HG03097 (cell line): Measurements from ENCODE around the gene TCF7L1.
A peak's percentile ranks its signal among the peaks of the same experiment; 100 is the strongest.
"Not testable (repeated sequence)": the region's sequence is repeated elsewhere in the genome, so short reads cannot be mapped to it uniquely, and the experiment has no call there.

ENCODE experiments used
- ATAC-seq: cut with Tn5 transposase; IDR thresholded peaks from one replicate; pipeline ENCODE4 v1.9.1; 2021; ENCODE audit not compliant: unreplicated experiment, low FRiP score

TCF7L1 gene

DNA sequence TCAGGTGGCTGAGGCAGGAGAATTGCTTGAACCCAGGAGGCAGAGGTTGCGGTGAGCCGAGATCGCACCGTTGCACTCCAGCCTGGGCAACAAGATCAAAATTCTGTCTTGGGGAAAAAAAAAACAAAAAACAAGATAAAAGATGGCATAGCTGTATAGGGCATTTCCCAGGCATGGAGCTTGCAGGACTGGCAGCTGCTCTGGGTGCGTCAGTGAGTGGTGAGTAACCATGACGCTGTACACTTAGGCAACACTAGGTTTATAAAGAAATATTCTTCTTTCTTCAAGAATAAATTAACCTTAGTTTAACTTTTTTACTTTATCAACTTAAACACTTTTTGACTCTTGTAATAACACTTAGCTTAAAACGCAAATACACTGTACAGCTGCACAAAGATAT lies 179.2 kb downstream of the TCF7L1 start:
- ATAC-seq: no peak

GRCh38 chr2:85314884-85315242 lies 181.7 kb downstream of the TCF7L1 start:
- no peak for ATAC-seq

DNA sequence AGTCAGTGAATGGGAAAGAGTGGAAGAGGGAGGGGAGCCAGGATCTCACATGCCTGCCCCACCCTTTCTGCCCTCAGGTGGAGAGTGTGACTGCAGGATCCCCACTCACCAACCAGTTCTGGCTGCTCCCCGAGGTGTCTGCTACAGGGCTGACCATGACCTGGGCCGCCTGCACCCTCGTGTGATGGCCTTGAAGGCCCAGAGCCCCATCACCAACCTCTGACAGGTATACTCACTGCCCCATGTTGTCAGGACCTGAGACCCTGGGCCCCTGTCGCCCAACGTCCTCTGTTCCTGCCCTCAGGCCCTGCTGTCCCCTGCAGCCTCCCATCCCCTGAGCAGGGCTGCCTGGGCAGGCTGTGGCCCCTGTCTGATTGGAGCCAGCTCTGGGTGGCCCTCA lies 182.7 kb downstream of the TCF7L1 start:
- not testable (repeated sequence) for ATAC-seq

GRCh38 chr2:85318222-85319074 lies 185.3 kb downstream of the TCF7L1 start:
- ATAC-seq: no peak

- ATAC-seq: no peak
Measured at GRCh38 chr2:85319796-85320195, 186.6 kb downstream of the TCF7L1 start.

DNA sequence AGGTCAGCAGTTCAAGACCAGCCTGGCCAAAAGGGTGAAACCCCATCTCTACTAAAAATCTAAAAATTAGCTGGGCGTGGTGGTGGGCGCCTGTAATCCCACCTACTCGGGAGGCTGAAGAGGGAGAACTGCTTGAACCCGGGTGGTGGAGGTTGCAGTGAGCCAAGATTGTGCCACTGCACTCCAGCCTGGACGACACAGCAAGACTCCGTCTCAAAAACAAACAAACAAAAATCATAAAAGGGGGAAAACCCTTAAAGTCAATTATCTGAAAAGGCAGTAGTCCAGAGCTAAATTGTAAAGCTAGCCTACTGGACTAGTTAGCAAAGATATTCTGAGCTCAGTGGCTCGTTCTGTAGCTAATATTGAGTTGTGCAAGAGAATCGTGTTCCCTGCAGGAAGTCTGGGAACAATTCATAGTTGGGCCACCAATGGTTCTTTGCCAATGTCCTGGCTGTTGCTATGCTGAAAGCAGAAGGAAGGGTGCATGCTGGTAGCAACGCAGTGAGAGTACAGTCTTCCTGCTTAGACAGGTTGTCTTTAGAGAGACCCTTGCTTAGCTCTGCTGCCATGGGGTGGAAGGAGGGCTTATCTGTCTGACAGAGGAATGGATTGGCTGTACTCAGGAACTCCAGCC lies 190.3 kb downstream of the TCF7L1 start:
- ATAC-seq: no peak

- ATAC-seq: not testable (repeated sequence)
Measured at GRCh38 chr2:85323988-85324367, 190.8 kb downstream of the TCF7L1 start.

GRCh38 chr2:85324639-85325465 lies 191.7 kb downstream of the TCF7L1 start:
- ATAC-seq: no peak

DNA sequence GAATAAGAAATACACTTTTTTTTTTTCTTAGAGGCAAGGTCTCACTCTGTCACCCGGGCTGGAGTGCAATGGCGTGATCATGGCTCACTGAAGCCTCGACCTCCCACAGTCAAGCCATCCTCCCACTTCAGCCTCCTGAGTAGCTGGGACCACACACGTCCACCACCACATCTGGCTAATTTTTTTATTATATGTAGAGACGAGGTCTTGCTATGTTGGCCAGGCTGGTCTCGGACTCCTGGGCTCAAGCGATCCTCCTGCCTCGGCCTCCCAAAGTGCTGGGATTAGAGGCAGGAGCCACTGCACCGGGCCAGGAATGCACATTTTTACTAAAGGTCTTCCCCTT lies 192.2 kb downstream of the TCF7L1 start:
- no peak for ATAC-seq

DNA sequence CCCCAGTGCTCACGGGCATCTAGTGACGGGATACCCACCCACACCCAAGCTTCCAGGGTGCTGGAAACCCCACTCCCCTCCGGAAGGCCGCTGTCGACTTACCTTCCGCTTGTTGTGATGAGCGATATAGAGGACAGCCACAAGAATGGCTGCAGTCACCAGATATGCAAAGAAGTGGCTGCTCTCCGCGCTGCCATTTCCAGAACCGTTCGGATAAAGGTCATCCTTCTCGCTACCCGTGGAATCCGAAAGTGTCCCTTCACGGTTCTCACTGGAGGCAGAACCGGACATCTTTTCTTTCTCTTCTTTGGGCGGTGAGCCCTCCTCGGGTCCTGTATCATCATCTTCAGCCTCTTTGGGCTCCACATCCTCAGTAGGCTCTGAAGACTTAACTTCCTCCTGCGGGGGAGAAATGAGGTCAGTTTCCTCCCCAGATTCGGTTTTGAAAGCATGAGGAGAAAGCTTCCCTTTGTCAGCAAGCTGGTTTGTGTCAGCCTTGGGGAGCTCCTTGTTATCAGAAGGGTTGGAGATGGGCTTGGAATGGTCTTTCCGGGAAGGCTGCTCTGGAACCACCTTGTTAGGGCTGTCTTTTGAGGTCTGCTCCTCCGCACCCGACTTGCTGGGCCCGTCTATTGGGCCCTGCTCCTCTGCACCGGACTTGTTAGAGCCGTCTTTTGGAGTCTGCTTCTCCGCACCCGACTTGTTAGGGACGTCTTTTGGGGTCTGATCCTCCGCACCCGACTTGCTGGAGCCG lies 193.4 kb downstream of the TCF7L1 start:
- ATAC-seq: no peak

DNA sequence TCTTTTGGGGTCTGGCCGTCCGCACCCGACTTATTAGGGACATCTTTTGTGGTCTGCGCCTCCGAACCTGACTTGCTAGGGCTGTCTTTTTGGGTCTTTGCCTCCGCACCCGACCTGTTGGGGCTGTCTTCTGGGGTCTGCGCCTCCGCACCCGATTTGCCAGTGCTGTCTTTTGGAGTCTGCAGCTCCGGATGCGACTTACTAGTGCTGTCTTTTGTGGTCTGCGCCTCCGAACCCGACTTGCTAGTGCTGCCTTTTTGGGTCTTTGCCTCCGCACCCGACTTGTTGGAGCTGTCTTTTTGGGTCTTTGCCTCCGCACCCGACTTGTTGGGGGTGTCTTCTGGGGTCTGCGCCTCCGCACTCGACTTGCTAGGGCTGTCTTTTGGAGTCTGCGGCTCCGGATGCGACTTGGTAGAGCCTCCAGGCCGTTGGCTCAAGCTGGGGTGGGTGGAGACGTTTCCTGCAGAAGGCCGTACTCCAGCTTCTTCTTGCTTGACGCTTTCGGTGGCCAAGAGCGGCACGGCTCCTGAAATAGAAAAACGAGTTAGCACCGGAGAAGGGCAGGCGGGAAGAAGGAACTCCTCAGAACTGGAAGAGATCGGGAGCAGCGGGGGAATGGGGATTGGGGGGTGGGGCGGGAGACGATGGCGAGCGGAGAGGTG lies 194.1 kb downstream of the TCF7L1 start:
- ATAC-seq: no peak

DNA sequence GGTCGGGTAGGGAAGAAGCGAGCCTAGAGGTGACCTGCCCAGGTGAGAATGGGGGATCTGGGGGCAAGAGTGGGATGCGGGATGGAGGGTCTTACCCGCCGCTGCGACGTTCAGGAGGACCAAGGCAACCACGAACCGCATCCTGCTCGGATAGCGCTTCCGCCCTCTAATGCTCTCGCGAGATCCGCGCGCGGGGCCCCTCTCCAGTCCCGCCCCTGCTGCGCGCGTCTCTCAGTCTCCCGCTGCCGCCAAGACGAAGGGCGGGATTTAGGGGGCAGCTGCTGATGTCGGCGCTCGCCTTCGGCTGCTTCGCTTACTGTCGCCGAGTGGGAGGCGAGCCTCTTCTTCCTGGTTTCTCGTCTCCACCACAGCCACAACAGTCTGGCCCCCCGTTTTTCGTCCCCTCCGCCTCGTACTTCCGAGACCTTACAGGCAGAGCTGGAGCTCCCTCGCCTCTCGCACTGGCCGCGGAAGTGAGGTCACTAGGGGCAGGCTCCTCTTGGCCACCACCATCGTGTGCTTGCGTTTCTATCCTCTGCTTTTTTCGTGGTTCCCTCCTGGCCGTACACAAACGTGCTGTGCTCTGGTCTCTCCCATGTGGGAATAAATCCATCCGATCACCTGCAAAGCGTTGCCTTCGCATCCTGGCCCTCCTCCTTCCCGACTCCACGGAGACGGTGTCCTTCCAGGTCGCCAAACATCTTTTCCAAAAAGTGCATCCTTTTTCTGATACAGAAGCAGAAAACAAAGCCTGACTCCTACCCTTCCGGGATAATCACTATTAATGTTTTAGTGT lies 194.8 kb downstream of the TCF7L1 start, which contains the start of gene TGOLN2:
TGOLN2 (minus strand) TSS at position 168 of the 796 bp plus-strand sequence; CDS start at position 141, 27 bp downstream.
- peak; percentile 85 for ATAC-seq

DNA sequence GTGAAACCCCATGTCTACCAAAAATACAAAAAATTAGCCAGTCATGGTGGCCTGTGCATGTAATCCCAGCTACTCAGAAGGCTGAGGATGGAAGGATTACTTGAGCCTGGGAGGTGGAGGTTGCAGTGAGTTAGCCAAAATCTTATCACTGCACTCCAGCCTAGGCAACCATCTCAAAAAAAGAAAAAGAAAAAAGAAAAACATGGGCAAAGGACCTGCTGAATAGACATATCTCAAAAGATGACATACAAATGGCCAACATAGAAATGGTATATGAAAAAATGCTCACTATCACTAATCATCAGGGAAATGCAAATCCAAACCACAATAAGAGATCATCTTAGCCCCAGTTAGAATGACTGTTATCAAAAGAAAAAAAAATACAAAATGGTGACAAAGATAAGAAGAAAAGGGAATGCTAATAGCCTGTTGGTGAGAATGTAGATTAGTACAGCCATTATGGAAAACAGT lies 196.0 kb downstream of the TCF7L1 start:
- no peak for ATAC-seq

DNA sequence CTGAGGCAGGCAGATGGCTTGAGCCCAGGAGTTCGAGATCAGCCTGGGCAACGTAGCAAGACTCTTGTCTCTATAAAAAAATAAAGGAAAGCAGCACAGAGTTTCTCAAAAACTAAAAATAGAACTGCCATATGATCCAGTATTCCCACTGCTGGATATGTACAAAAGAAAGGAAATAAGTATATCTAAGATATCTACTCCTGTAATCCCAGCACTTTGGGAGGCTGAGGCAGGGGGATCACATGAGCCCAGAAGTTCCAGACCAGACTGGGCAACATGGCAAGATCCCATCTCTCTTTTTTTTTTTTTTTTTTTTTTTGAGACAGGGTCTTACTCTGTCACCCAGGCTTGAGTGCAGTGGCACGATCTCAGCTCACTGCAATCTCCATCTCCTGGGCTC lies 196.5 kb downstream of the TCF7L1 start:
- not testable (repeated sequence) for ATAC-seq

DNA sequence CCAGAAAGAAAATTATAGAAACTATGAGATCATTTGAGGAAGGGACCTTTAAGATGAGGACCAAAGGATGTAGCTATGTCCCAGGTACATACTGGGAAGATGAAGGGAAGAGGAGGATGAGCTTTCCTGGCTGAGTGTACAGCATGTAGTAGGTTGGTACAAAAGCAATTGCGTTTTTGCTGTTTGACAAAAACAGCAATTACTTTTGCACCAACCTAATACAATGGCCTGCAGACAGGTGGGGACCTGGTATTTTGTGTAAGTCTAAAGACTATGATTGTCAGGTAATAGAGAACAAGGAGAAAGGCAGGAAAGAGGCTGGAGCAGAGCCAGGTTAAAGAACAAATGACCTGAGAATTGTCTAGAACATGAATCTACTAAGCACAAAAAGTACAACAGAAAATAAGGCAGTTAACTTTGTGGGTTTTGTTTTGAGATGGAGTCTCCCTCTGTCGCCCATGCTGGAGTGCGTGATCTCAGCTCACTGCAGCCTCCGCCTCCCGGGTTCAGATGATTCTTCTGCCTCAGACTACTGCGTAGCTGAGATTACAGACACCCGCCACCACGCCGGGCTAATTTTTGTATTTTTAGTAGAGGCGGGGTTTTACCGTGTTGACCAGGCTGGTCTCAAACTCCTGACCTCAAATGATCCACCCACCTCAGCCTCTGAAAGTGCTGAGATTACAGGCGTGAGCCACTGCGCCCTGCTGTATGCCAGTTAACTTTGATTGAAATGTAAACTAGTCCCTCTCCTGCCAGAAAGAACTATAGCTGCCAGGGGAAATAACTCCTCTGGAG lies 197.8 kb downstream of the TCF7L1 start:
- no peak for ATAC-seq

- not testable (repeated sequence) for ATAC-seq
Measured at GRCh38 chr2:85333877-85334276, 200.7 kb downstream of the TCF7L1 start.

DNA sequence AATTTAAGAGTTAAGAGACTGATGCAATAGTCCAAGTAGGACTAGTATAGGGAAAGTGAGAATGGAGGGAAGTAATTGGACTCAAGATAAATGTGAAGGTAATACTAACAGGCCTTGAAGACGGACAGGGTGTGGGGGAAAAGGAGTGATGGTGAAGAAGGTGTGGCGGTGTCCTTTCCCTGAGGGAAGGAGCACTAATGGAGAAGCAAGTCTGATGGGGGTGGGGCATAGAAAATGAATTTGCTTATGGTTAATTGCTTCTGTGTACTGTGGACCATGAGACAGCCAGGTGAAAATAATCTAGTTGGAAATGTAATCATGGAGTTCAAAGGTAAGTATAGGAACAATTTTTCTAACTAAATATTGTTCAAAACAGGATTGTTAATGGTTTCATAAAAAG lies 201.7 kb downstream of the TCF7L1 start:
- no peak for ATAC-seq
